CD8-positive, alpha-beta memory T cell (primary cell): ENCODE data around the gene DAB2IP. TPM values are rescaled to one million over a fixed set of nuclear protein-coding genes. Genes with fewer than 3 reads are reported as not detected.
A peak's percentile ranks its signal among the peaks of the same experiment; 100 is the strongest.

Experiments used
- CTCF ChIA-PET: fragments of 350-600 bp; sonication (Branson Sonifier 250); formaldehyde crosslinking; loops from one replicate; lab custom pipeline; 2021; ENCODE audit warnings: antibody characterized with exemption; lab: Charles Lee
- POLR2A ChIA-PET: fragments of 350-600 bp; sonication (Branson Sonifier 250); formaldehyde crosslinking; loops from one replicate; lab custom pipeline; 2021; ENCODE audit warnings: antibody characterized with exemption; lab: Charles Lee
- DNase-seq, 5 donors: peaks; one replicate each; pipeline versions ENCODE4 v3.0.0 to v3.0.0-alpha.2; 2020 to 2022; ENCODE audit warnings: mixed read lengths in 1 of 5
- H3K27ac ChIP-seq: one replicate; pipeline ENCODE4 v1.7.0; 2013; ENCODE audit warnings: low read depth, mild to moderate bottlenecking, low read length, moderate library complexity
- H3K27me3 ChIP-seq: 2 replicates; pipeline ENCODE4 v1.7.0; 2013; ENCODE audit warnings: low read length, mild to moderate bottlenecking; ENCODE audit not compliant: insufficient read depth, poor library complexity, severe bottlenecking
- H3K36me3 ChIP-seq: 2 replicates; pipeline ENCODE4 v1.7.0; 2013; ENCODE audit warnings: mild to moderate bottlenecking, low read length, moderate library complexity; ENCODE audit not compliant: insufficient read depth
- H3K4me1 ChIP-seq: 2 replicates; pipeline ENCODE4 v1.7.0; 2013; ENCODE audit warnings: mild to moderate bottlenecking, low read length, moderate library complexity; ENCODE audit not compliant: insufficient read depth
- H3K4me3 ChIP-seq: 2 replicates; pipeline ENCODE4 v1.7.0; 2013; ENCODE audit warnings: mild to moderate bottlenecking, low read length
- H3K9me3 ChIP-seq: 2 replicates; pipeline ENCODE4 v1.7.0; 2013; ENCODE audit warnings: mild to moderate bottlenecking, low read length
- H3K27ac Mint-ChIP-seq, 8 donors: one replicate each; pipeline ENCODE4 v1.8.0; 2020 to 2021; ENCODE audit warnings: mixed read lengths in 8 of 8, mild to moderate bottlenecking in 6 of 8, inconsistent platforms in 3 of 8, moderate library complexity in 3 of 8
- H3K27me3 Mint-ChIP-seq, 2 donors: one replicate each; pipeline ENCODE4 v1.8.0; 2020 to 2021; ENCODE audit warnings: mixed read lengths in 2 of 2, mild to moderate bottlenecking in 1 of 2, moderate library complexity in 1 of 2
- H3K36me3 Mint-ChIP-seq, 3 donors: one replicate each; pipeline ENCODE4 v1.8.0; 2020 to 2021; ENCODE audit warnings: mixed read lengths in 3 of 3, inconsistent platforms in 1 of 3, mild to moderate bottlenecking in 1 of 3
- H3K4me1 Mint-ChIP-seq, 3 donors: one replicate each; pipeline ENCODE4 v1.8.0; 2020 to 2021; ENCODE audit warnings: mixed read lengths in 3 of 3, inconsistent platforms in 1 of 3, mild to moderate bottlenecking in 1 of 3
- H3K4me3 Mint-ChIP-seq, 7 donors: one replicate each; pipeline ENCODE4 v1.8.0; 2020 to 2021; ENCODE audit warnings: mixed read lengths in 7 of 7, mild to moderate bottlenecking in 6 of 7, moderate library complexity in 4 of 7, inconsistent platforms in 2 of 7
- H3K9me3 Mint-ChIP-seq, 5 donors: one replicate each; pipeline ENCODE4 v1.8.0; 2020 to 2022; ENCODE audit warnings: mixed read lengths in 5 of 5, mild to moderate bottlenecking in 3 of 5, moderate library complexity in 2 of 5, inconsistent platforms in 1 of 5
- polyA plus RNA-seq: library from polyadenylated mRNA; unstranded; fragments of 300-500 nt; fragmentation: Illumina TruSeq; gene quantifications from one replicate; pipeline ENCODE4 v1.2.3, GENCODE V29; 2021
- total RNA-seq, 2 experiments: library from RNA; stranded (reverse); gene quantifications; one replicate each; pipeline ENCODE4 v1.2.3, GENCODE V29; 2021

DAB2IP gene
- total and polyA plus RNA-seq, 3 experiments from 2014 or later, result 0.15 to 0.41 (median 0.27) TPM

DNA sequence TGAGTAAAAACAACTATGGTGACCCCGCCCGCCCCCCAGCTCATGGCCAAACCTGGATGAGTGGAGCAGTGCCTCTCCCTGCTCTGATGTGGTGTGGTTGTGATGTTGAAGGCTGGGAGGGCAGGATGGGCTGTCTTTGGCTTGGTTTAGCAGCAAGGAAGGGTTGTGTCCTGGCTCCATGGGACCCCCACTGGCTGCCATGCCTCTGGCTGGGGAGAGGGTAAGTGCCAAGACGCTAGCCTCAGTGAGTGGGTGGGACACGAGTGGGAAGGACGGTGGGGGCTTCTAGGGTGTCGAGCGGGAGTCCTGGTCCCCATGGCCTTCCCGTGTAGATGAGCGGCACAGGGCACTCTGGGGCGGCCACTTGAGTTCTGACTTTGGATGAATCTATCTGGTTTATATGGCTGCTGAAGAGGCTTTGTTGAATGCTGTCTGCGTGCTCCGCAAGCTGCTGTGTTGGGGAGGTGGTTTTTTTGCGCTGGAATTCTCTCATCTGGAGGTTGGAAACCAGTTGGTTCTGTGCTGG, 50.4 kb downstream of the DAB2IP start:
- Histone ChIP-seq H3K9me3 (no peaks in the 10 kb centered on the region), H3K4me3 (no peak overlapping the region), H3K4me1 (peaks cover 7% of the 10 kb centered on the region), H3K36me3 (no peaks in the 10 kb centered on the region), H3K27me3 (peaks cover 17% of the 10 kb centered on the region), H3K27ac (no peak overlapping the region)
- peak overlapping the region in 3 of 7 donors; percentile 18 to 52 (median 35) for H3K4me3 Mint-ChIP-seq
- no peaks in the 10 kb centered on the region for H3K9me3 Mint-ChIP-seq
- peak overlapping the region in 2 of 8 donors; percentile 36 to 64 for H3K27ac Mint-ChIP-seq
- H3K4me1 Mint-ChIP-seq, result peaks cover 8 to 27% (median 12%) of the 10 kb centered on the region in 3 donors
- ChIA-PET POLR2A (no interaction called here), CTCF (no interaction called here)
- no peaks in the 10 kb centered on the region for H3K36me3 Mint-ChIP-seq
- peaks cover 12 to 19% of the 10 kb centered on the region in 2 donors for H3K27me3 Mint-ChIP-seq
- DNase-seq, result no peak

DNA sequence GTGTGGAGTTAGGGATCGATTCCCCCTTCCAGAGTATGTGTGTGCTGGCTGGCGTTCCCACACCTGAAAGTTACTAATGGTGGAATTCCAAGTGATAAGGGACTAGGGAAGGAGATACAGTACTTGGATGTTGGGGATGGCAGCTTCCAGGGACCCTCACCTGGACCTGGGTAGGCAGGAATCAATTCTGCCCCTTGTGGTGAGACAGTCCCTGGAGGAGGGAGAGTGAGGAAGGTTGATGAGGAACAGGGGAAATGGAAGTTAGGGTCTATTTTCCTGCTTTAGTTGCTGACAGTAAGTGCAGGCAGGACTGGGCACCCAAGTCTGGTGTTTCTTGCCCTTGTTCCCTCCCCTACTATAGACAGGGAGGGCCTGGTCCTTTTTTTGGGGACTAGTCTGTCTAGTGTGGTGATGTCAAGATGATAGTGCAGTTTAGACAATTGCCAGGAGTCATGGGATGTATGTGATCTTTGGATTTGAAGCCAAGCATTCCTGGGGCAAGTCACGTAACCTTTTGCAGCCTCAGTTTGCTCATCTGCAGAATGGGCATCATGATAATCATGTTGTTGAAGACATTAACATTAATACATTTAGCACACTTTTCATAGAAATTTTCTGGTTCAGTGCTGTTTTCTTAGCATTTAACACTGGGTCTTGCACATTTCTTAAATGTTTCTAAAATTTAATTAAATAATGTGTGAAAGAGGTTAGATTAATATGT, 51.7 kb downstream of the DAB2IP start:
- H3K9me3 Mint-ChIP-seq, result no peaks in the 10 kb centered on the region
- no peaks in the 10 kb centered on the region for H3K36me3 Mint-ChIP-seq
- peaks cover 4 to 5% of the 10 kb centered on the region in 2 donors for H3K27me3 Mint-ChIP-seq
- POLR2A ChIA-PET, result no interaction called here
- CTCF ChIA-PET, result no interaction called here
- Histone ChIP-seq H3K4me1 (peaks cover 6% of the 10 kb centered on the region), H3K27ac (no peak overlapping the region), H3K9me3 (no peaks in the 10 kb centered on the region), H3K36me3 (no peaks in the 10 kb centered on the region), H3K4me3 (no peak overlapping the region), H3K27me3 (peaks cover 5% of the 10 kb centered on the region)
- H3K27ac Mint-ChIP-seq, result peak overlapping the region in 3 of 8 donors; percentile 78 to 91 (median 82)
- no peak for DNase-seq
- peaks cover 11 to 23% (median 11%) of the 10 kb centered on the region in 3 donors for H3K4me1 Mint-ChIP-seq
- no peak overlapping the region for H3K4me3 Mint-ChIP-seq

DNA sequence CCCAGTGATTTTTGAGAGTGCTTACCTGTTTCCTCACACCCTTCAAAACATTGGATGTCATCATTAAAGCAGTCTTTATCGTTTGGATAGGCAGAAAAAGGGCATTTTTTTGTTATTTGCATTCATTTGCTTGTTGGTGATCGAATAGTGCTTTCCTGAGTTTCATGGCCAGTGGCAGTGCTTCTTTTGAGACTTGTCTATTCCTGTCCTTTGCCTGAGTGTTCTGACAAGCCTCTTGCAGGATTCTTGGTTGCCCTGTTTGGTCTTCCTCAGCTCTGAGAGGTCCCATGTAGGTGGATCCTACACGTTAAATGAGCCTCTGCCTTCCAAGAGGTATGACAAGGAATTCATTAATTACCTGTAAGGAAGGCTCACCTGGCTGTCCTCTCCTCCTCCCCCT, 52.8 kb downstream of the DAB2IP start:
- H3K27me3 Mint-ChIP-seq, result peaks cover 3 to 4% of the 10 kb centered on the region in 2 donors
- POLR2A ChIA-PET, result no interaction called here

DNA sequence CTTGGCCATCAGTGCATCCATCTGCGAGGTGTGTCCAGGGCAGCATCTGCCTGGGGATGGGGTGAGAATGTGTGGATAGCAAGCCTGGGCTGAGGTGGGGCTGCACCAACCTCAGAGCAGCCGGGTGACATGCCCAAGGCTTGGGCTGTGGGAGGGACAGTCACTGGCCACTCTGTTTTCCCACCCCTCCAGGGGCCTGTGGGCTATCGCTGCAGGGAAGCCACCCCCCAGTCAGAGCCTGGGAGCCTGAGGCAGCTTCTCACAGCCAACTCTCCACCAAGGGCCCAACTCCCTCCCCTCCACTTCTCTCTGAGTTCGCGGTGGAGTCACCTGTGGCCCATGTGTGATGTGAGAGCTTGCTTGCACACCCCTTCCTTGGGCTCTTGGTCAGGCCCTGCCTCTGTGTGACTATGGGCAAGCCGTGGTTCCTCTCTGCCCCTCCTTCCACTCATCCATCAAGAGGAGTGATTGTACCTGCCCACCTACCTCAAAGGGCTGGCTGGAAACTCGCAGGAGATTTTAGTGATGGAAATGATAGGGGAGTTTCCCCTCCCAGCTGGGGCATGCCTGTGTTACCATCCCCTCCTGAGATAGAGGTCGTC, 54.8 kb downstream of the DAB2IP start:
- no peaks in the 10 kb centered on the region for H3K27me3 ChIP-seq
- no peak overlapping the region for H3K4me3 ChIP-seq
- CTCF ChIA-PET, result no interaction called here

More for the DNA sequence above, 52.8 kb downstream of the DAB2IP start:
- Histone ChIP-seq H3K27ac (no peak overlapping the region), H3K4me1 (peaks cover 5% of the 10 kb centered on the region), H3K9me3 (no peaks in the 10 kb centered on the region), H3K36me3 (no peaks in the 10 kb centered on the region), H3K4me3 (no peak overlapping the region), H3K27me3 (no peaks in the 10 kb centered on the region)
- CTCF ChIA-PET, result no interaction called here
- no peak for DNase-seq
- no peaks in the 10 kb centered on the region for H3K9me3 Mint-ChIP-seq
- peak overlapping the region in 1 of 8 donors; percentile 2 for H3K27ac Mint-ChIP-seq
- H3K4me3 Mint-ChIP-seq, result no peak overlapping the region
- H3K4me1 Mint-ChIP-seq, result peaks cover 14 to 25% (median 14%) of the 10 kb centered on the region in 3 donors
- no peaks in the 10 kb centered on the region for H3K36me3 Mint-ChIP-seq

DNA sequence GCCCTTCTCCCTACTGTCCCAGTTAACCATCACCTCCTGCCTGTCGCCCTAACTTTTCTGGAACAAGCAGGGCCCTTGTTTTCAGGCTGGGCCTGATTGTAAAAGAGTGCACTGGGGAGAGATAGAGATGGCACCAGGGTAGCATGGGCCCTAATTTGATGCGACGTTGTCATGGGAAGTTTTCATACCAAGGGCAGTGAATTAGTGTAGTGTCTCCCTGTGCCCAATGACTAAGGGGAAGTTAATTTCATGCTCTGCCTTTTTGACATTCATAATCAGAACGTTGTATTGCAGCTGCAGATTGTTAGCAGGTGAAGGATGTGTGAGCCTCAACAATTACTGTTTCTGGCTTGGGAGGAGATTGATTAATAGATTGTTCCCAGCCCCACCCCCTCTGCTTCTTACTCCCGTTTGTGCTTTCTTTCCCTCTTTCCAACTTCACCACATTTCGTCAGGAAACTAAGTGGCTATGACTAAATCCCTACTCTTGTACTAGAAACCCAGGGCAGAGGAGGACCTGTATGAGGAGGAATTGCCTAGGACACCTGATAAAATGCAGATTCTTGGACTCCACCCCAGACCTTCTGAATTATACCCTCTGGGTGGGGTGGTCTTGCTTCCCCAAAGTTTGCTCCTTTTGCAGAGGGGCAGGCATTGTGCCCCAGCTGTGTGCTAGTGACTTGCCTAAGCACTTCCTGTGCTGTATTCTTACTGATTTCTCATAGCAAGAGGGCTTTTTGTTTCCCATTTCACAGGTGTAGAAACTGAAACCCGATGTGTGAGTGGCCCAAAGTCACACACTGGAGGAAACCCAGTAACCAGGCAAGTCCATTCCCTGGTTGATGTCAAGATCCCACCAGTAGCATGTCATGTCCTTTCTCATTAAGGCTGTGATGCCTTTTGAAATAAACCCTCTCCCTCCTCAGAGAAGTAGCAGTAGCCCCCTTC, 56.3 kb downstream of the DAB2IP start:
- peak overlapping the region in 6 of 8 donors; percentile 10 to 82 (median 34) for H3K27ac Mint-ChIP-seq
- CTCF ChIA-PET, result no interaction called here

More for the DNA sequence above, 54.8 kb downstream of the DAB2IP start:
- Histone ChIP-seq H3K36me3 (no peaks in the 10 kb centered on the region), H3K27ac (no peak overlapping the region), H3K9me3 (no peaks in the 10 kb centered on the region), H3K4me1 (peaks cover 5% of the 10 kb centered on the region)
- Mint-ChIP-seq H3K36me3 (no peaks in the 10 kb centered on the region), H3K4me3 (peak overlapping the region in 1 of 7 donors; percentile 41), H3K27me3 (peaks cover 3 to 4% of the 10 kb centered on the region in 2 donors), H3K9me3 (no peaks in the 10 kb centered on the region), H3K27ac (peak overlapping the region in 3 of 8 donors; percentile 8 to 72 (median 42)), H3K4me1 (peaks cover 14% of the 10 kb centered on the region in 3 donors)
- no peak for DNase-seq
- POLR2A ChIA-PET, result no interaction called here

DNA sequence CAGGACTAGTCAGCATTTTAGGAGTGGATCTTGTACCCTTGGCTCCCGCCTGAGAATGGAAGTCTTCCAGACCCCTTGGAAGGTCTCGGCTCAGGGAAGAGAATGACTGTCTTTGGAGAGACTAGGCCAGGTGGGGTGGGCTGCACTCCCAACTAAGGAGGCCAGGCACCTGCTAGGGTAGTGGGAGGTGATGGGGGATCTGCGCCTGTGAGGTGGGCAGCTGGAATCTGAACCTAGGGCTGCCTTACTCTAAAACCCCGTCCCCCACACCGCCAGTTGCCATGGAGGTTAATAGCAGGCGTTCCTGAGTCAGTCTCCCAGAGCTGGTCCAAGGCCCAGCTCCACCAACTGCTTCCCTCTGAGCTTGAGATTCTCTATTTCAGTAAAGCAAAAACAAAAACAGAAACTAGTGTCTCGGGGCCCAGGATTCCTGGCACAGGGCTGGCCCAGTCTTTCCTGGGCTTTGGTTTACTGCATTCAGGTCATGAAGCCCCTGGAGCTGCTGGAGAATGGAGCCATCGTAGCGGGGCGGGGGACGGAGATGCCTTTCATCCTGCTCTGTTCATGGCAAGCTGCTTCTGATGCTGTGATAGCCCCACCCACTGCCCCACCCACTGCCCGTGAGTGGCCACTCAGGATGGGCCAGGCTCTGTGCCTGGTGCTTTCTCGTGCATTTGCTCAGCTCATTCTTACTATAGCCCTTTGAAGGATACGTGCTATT, 57.5 kb downstream of the DAB2IP start:
- H3K27ac ChIP-seq, result no peak overlapping the region
- H3K27me3 Mint-ChIP-seq, result no peaks in the 10 kb centered on the region
- H3K4me3 ChIP-seq, result no peak overlapping the region
- ChIA-PET CTCF (no interaction called here), POLR2A (no interaction called here)
- peaks cover 14% of the 10 kb centered on the region in 3 donors for H3K4me1 Mint-ChIP-seq
- H3K36me3 ChIP-seq, result no peaks in the 10 kb centered on the region
- no peak for DNase-seq
- H3K4me1 ChIP-seq, result peaks cover 5% of the 10 kb centered on the region
- H3K27me3 ChIP-seq, result no peaks in the 10 kb centered on the region
- no peak overlapping the region for H3K4me3 Mint-ChIP-seq
- H3K9me3 Mint-ChIP-seq, result no peaks in the 10 kb centered on the region
- H3K9me3 ChIP-seq, result no peaks in the 10 kb centered on the region
- H3K27ac Mint-ChIP-seq, result peak overlapping the region in 2 of 8 donors; percentile 70 to 78
- no peaks in the 10 kb centered on the region for H3K36me3 Mint-ChIP-seq

More for the DNA sequence above, 56.3 kb downstream of the DAB2IP start:
- POLR2A ChIA-PET, result no interaction called here
- no peaks in the 10 kb centered on the region for H3K9me3 ChIP-seq
- H3K36me3 ChIP-seq, result no peaks in the 10 kb centered on the region
- no peak overlapping the region for H3K4me3 ChIP-seq
- peaks cover 5% of the 10 kb centered on the region for H3K4me1 ChIP-seq
- H3K4me3 Mint-ChIP-seq, result peak overlapping the region in 2 of 7 donors; percentile 6 to 25
- H3K27ac ChIP-seq, result no peak overlapping the region
- no peaks in the 10 kb centered on the region for H3K9me3 Mint-ChIP-seq
- H3K27me3 Mint-ChIP-seq, result no peaks in the 10 kb centered on the region
- no peaks in the 10 kb centered on the region for H3K36me3 Mint-ChIP-seq
- H3K4me1 Mint-ChIP-seq, result peaks cover 14% of the 10 kb centered on the region in 3 donors
- H3K27me3 ChIP-seq, result no peaks in the 10 kb centered on the region
- DNase-seq, result no peak

DNA sequence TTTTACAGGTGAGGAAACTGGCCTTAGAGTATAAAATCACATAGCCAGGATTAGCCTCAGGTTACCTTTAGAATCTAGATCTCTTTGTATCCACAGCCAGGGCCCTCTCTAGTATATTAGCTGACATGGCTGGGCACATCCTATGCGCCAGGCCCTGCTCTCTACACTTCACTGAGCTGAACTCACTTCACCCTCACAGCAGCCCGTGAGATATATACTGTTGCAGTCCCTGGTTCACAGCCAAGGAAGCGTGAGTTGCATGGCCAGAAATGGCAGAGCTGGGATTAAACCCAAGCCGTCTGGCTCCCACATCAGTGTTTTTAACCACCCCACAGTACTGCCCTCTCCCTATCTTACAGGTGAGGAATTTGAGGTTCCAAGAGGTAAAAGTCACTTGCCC, 58.4 kb downstream of the DAB2IP start:
- no peak overlapping the region for H3K4me3 Mint-ChIP-seq
- Histone ChIP-seq H3K4me1 (peaks cover 5% of the 10 kb centered on the region), H3K4me3 (no peak overlapping the region), H3K36me3 (no peaks in the 10 kb centered on the region), H3K27ac (no peak overlapping the region), H3K27me3 (no peaks in the 10 kb centered on the region), H3K9me3 (no peaks in the 10 kb centered on the region)
- no peak for DNase-seq
- POLR2A ChIA-PET, result no interaction called here
- H3K27me3 Mint-ChIP-seq, result no peaks in the 10 kb centered on the region
- no peaks in the 10 kb centered on the region for H3K9me3 Mint-ChIP-seq
- CTCF ChIA-PET, result no interaction called here
- H3K4me1 Mint-ChIP-seq, result peaks cover 14% of the 10 kb centered on the region in 3 donors
- H3K27ac Mint-ChIP-seq, result peak overlapping the region in 3 of 8 donors; percentile 21 to 70 (median 53)
- H3K36me3 Mint-ChIP-seq, result no peaks in the 10 kb centered on the region
